Skeletal muscle satellite cell (primary cell): ENCODE results near the gene ADAM33.
A peak's percentile ranks its signal among the peaks of the same experiment; 100 is the strongest.

Experiments
- H3K27me3 ChIP-seq: 2 replicates; pipeline ENCODE4 v1.7.0; 2013; ENCODE audit warnings: low read length; ENCODE audit not compliant: control insufficient read depth, insufficient read depth
- H3K36me3 ChIP-seq: 2 replicates; pipeline ENCODE4 v1.7.0; 2013; ENCODE audit warnings: mild to moderate bottlenecking, control low read depth, low read length; ENCODE audit not compliant: insufficient read depth
- H3K4me1 ChIP-seq: 2 replicates; pipeline ENCODE4 v1.7.0; 2013; ENCODE audit warnings: low read length; ENCODE audit not compliant: control insufficient read depth, insufficient read depth
- H3K4me2 ChIP-seq: 2 replicates; pipeline ENCODE4 v1.7.0; 2013; ENCODE audit warnings: mild to moderate bottlenecking, low read length
- H3K4me3 ChIP-seq: 2 replicates; pipeline ENCODE4 v1.7.0; 2013; ENCODE audit warnings: low read length
- H3K9ac ChIP-seq: 2 replicates; pipeline ENCODE4 v1.7.0; 2013; ENCODE audit warnings: mild to moderate bottlenecking, low read depth, low read length, moderate library complexity
- H3K9me3 ChIP-seq: replicated peaks from 2 replicates; pipeline ENCODE4 v1.7.0; 2013; ENCODE audit warnings: mild to moderate bottlenecking, control low read depth, low read length

ADAM33 gene

DNA sequence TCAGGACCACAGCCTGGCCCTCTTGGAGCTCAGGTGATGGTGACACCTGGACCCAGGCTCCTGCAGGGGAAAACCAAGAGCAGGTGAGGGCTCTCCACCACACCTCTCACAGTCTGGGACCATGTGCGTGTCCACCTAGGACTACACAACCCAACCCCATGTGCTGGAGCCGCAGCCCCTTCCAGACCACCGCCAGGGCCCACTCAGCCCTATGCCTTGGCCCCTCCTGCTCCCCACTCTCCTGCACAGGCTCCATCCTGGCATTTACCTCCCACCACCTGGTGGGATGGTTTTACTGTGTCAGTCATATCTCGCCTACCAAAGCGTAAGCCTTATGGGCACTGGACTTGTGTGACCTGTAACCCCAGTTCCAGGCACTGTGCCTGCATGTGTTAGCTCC is 13.1 kb upstream of the ADAM33 start:
- Histone ChIP-seq H3K9me3 (no peaks in the 10 kb centered on the region), H3K4me2 (no peak overlapping the region), H3K4me3 (no peak overlapping the region), H3K36me3 (no peaks in the 10 kb centered on the region), H3K9ac (no peak overlapping the region), H3K4me1 (no peaks in the 10 kb centered on the region), H3K27me3 (peaks cover 35% of the 10 kb centered on the region)

DNA sequence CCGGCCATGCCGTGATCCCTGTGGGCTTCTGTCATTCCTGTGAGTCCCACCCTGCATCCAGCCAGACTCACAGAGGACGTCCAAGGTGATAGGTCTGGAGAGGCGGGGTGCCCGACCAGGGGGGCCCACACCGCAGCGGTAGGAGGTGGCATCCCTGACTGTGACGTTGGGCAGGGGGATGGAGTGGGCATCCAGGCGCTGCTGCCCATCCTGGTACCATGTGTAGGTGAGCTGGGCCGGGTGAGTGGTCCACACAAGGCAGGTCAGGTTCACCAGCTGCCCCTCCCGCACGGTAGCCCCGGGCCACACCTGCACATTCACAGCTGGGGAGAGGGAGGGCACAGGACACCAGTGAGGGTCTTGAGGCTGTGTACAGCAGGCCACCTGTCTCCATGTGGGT is 11.6 kb upstream of the ADAM33 start:
- Histone ChIP-seq H3K9me3 (no peaks in the 10 kb centered on the region), H3K9ac (no peak overlapping the region), H3K36me3 (no peaks in the 10 kb centered on the region), H3K27me3 (peaks cover 29% of the 10 kb centered on the region), H3K4me3 (no peak overlapping the region), H3K4me2 (no peak overlapping the region), H3K4me1 (no peaks in the 10 kb centered on the region)

DNA sequence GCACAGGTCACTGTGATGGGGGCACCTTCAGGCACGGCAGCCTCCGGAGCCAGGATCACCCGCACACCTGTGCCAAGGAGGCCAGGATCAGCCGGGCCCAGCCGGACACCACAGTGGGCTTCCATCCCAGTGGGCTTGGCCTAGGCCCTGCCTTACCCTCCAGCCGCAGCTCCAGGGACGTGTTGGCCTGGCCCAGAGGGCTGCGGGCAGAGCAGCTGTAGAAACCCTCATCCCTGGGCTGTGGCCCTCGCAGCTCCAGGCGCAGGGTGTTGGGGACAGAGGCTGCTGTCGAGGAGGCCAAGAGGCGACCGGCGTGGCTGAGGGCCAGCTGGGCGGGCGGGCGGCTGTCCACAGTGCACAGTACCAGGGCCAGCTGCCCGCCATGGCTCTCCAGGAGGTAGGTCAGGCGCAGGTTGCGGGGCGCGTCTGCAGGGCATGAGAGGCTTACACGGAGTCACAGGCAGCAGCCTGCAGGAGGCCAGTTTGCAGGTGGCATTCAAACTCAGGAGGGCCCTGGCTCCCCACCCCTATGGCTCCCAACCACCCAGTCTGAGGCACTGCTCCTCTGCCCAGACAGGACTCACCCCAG is 11.0 kb upstream of the ADAM33 start:
- H3K9me3 ChIP-seq, result no peaks in the 10 kb centered on the region
- H3K4me3 ChIP-seq, result no peak overlapping the region
- peaks cover under 1% of the 10 kb centered on the region for H3K4me1 ChIP-seq
- H3K36me3 ChIP-seq, result no peaks in the 10 kb centered on the region
- no peak overlapping the region for H3K4me2 ChIP-seq
- H3K27me3 ChIP-seq, result peaks cover 23% of the 10 kb centered on the region
- no peak overlapping the region for H3K9ac ChIP-seq

DNA sequence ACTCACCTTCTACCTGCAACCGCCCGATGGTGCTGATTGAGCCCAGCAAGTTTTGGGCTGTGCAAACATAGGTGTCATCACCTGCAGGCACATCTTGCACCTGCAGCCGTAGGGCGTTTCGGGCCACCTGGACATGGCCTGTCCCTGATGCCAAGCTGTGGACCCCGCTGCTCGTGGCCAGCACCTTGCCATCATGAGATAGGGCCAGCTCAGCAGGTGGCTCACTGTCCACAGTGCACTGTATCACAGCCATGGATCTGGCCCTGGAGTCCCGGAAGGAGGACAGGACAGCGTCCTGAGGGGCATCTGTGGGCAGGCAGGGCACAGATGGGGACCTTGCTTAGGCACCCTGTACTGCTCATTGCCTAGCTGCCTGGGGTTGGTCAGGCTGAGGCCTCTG is 10.1 kb upstream of the ADAM33 start:
- peaks cover 17% of the 10 kb centered on the region for H3K27me3 ChIP-seq

DNA sequence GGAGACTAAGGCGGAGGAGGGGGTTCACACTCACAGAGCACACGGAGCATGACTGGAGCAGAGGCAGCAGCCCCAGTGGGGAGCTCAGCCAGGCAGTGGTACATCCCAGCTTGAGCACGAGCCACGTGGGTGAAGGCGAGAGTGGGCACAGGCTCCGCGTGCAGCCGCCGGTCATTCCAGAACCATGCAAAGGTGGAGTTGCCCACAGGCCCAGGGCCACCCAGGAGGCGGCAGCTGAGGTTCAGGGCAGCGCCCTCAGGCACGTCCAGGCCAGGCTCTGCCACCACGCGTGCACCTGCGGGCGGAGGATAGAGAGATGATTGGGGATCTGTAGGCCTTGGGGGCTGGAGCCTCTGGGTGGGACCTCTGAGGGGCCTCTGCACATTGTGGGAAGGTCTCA is 9.5 kb upstream of the ADAM33 start:
- H3K27me3 ChIP-seq, result peaks cover 17% of the 10 kb centered on the region
- no peak overlapping the region for H3K9ac ChIP-seq
- no peaks in the 10 kb centered on the region for H3K9me3 ChIP-seq
- H3K4me3 ChIP-seq, result no peak overlapping the region
- no peaks in the 10 kb centered on the region for H3K36me3 ChIP-seq
- no peak overlapping the region for H3K4me2 ChIP-seq
- peaks cover 14% of the 10 kb centered on the region for H3K4me1 ChIP-seq

More for the DNA sequence above, 10.1 kb upstream of the ADAM33 start:
- Histone ChIP-seq H3K4me1 (peaks cover 10% of the 10 kb centered on the region), H3K36me3 (no peaks in the 10 kb centered on the region), H3K4me3 (no peak overlapping the region), H3K9ac (no peak overlapping the region), H3K9me3 (no peaks in the 10 kb centered on the region), H3K4me2 (no peak overlapping the region)

DNA sequence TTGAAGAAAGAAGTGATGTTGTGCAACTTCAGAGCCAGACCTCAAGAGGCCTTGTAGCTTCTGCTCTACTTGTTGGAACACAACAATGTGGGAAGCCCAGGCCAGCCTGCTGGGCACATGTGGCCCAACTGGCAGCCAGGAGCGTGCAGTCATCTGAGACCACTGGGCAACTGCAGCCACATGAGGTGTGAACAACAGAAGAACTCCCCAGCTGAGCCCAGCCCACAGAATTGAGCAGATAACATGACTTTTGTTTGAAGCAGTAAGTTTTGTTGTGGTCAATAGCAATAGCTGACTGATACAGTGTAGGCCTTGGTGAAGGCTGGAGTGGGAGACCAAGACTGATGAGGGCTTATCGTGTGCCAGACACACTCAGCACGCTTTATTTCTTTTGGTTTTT is 8.6 kb upstream of the ADAM33 start:
- no peaks in the 10 kb centered on the region for H3K36me3 ChIP-seq
- no peaks in the 10 kb centered on the region for H3K9me3 ChIP-seq
- H3K27me3 ChIP-seq, result peaks cover 17% of the 10 kb centered on the region
- no peak overlapping the region for H3K4me2 ChIP-seq
- no peak overlapping the region for H3K4me3 ChIP-seq
- peaks cover 17% of the 10 kb centered on the region for H3K4me1 ChIP-seq
- H3K9ac ChIP-seq, result no peak overlapping the region

DNA sequence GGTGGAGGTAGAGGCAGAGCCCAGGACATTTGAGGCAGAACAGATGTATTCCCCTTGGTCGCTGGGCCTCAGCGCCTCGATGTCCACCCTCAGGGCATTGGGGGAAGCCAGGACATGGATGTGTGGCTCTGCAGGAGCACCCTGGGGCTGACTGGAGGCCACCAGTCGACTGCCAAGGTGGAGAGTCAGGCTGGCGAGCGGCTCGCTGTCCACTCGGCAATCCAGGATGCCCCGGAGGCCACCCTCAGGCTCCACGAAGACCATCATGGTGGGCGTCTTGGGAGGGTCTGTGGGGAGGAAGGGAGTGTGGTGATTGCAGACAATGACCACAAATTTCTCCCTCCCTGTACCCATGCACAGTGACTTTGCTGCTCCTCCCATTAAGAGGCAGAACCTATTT is 8.2 kb upstream of the ADAM33 start:
- Histone ChIP-seq H3K4me2 (no peak overlapping the region), H3K9me3 (no peaks in the 10 kb centered on the region), H3K27me3 (peaks cover 21% of the 10 kb centered on the region), H3K9ac (no peak overlapping the region), H3K4me3 (no peak overlapping the region), H3K4me1 (peaks cover 17% of the 10 kb centered on the region), H3K36me3 (no peaks in the 10 kb centered on the region)

DNA sequence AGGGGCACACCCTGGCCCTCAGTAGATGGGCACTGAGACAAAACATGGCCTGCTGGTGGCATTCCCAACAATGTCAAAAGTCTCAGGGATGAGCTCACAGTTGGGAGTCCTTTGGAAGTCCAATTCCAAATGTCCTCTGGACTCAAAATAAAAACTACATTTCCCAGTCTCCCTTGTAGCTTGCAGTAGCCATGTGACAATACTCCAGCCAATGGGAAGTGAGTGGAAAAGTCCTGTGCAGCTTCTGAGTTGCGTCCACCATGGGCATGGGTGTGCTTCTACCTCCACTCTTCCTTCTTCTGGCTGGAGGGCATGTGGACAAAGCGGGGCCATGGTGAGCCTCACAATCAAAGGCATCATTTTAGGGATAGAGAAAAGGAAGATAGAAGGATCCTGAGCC is 5.8 kb upstream of the ADAM33 start:
- peaks cover 17% of the 10 kb centered on the region for H3K4me1 ChIP-seq
- peaks cover 18% of the 10 kb centered on the region for H3K27me3 ChIP-seq
- H3K4me2 ChIP-seq, result peak overlapping the region; percentile 58
- H3K9me3 ChIP-seq, result no peaks in the 10 kb centered on the region
- H3K4me3 ChIP-seq, result no peak overlapping the region
- H3K36me3 ChIP-seq, result no peaks in the 10 kb centered on the region
- no peak overlapping the region for H3K9ac ChIP-seq

DNA sequence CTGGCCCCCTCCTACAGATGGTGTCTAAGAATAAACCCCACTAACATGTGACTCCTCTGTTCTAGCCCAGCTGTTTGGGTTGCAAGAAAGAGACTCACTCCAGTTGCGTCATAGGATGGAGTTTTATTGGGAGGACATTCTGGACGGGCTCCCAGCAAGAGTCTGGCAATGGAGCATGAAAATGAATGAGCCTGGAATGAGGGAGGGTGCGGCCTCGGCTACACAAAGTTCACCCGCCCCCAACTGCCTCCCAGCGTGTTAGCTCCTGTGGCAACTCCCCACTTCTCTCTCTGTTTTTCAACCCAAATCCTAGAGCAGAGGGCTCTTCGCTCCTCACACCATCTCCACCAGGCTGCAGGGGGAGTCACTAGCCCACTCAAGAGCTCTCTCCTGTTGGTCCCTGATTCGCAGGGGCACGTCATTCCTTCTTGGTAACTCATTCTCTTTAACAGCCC is 5.1 kb upstream of the ADAM33 start:
- H3K4me1 ChIP-seq, result peaks cover 20% of the 10 kb centered on the region
- H3K27me3 ChIP-seq, result peaks cover 20% of the 10 kb centered on the region
- peak overlapping the region; percentile 2 for H3K9ac ChIP-seq
- no peaks in the 10 kb centered on the region for H3K9me3 ChIP-seq
- no peak overlapping the region for H3K4me3 ChIP-seq
- H3K36me3 ChIP-seq, result no peaks in the 10 kb centered on the region
- H3K4me2 ChIP-seq, result peak overlapping the region; percentile 58

DNA sequence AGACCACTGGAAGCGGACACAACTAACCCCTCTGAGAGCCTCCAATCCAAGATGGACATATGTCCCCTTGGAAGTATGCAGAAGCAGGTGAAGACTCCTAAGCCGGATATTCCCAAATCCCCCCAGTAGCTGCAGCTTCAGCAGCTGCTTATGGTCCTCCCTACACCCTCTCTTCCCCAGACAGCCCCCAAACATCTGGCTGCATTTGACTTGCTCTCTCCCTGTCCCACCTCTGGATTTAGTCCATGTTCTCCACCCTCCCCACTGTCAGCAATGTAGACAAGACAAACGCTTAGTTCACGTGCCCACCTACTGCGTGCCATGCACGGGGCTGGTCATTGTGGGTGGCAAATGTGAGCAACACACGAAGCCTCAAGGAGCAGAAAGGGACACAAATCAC is 4.6 kb upstream of the ADAM33 start:
- Histone ChIP-seq H3K27me3 (peaks cover 20% of the 10 kb centered on the region), H3K9me3 (no peaks in the 10 kb centered on the region), H3K4me1 (peaks cover 24% of the 10 kb centered on the region), H3K4me2 (peak overlapping the region; percentile 58), H3K9ac (no peak overlapping the region), H3K4me3 (no peak overlapping the region), H3K36me3 (no peaks in the 10 kb centered on the region)

DNA sequence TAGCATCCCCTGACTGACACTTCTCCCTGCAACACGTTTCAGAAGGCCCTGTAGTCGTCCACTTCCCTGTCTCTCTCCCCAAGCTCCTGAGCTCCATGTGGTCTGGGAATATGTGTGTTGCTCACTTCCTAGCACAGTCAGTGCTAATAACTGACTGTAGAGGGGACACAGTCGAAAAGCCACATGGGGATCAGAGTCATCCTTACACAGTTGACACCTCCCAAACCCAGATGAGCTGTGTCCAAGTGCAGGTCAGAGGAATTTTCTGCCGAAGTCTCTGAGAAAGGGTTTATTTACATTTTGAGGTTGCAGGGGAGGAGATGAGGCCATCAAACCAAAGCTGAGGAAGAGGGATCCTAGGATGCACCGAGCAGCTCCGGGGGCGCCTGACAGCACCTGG is 3.5 kb upstream of the ADAM33 start:
- Histone ChIP-seq H3K9me3 (no peaks in the 10 kb centered on the region), H3K4me3 (no peak overlapping the region), H3K9ac (no peak overlapping the region), H3K36me3 (no peaks in the 10 kb centered on the region), H3K27me3 (peaks cover 26% of the 10 kb centered on the region), H3K4me1 (peaks cover 34% of the 10 kb centered on the region), H3K4me2 (no peak overlapping the region)

DNA sequence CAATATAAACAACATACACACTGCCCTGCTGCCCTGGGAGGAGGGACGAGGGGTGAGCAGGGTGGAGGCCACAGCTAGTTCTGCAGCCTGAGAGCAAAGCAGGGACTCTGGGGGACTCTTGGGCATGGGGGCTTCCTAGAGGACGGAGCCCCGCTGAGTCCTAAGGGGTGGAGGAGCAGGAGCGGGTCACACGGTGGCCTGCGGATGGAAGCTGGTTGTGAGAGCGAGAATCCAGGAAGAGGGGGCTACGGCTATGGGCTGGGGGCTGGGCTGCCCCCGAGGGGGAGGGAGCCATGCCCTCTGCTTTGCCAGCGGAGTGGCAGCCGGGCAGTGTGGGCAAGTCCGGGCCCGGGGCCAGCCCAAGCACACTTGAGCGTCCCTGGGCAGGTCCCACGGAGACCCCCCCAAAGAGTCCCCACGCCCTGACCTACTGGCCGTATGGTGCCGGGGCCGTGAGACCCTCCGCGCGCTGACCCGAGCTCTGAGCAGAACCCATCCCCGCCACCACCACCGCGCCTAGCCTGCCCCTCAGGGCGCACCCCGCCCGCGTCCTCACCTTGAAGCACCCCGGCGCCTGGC is 369 bp downstream of the ADAM33 start:
- H3K36me3 ChIP-seq, result no peaks in the 10 kb centered on the region
- H3K4me1 ChIP-seq, result peaks cover 33% of the 10 kb centered on the region
- peak overlapping the region; percentile 81 for H3K4me2 ChIP-seq
- peak overlapping the region; percentile 58 for H3K4me3 ChIP-seq
- peaks cover 26% of the 10 kb centered on the region for H3K27me3 ChIP-seq
- no peak overlapping the region for H3K9ac ChIP-seq
- no peaks in the 10 kb centered on the region for H3K9me3 ChIP-seq
